Lower leg skin (tissue), 4 donors: ENCODE results near the gene GRIP2. TPM values are rescaled to one million over a fixed set of nuclear protein-coding genes. Genes with fewer than 3 reads are reported as not detected.

ENCODE experiments used
- DNase-seq, 2 donors: peaks; one replicate each; pipeline ENCODE4 v3.0.0-alpha.2; 2019; ENCODE audit warnings: low spot score in 2 of 2
- H3K4me3 ChIP-seq: fragments of 200-600 bp; sonication (generic); 2 replicates; pipeline ENCODE4 v1.5.1; 2017; ENCODE audit warnings: mild to moderate bottlenecking, low read depth; ENCODE audit not compliant: poor library complexity, severe bottlenecking
- POLR2A ChIP-seq, 2 donors: fragments of 450-650 bp; IDR thresholded peaks; one replicate each; pipeline ENCODE4 v1.6.1; 2016 to 2017; ENCODE audit warnings: antibody characterized with exemption in 2 of 2, mild to moderate bottlenecking in 1 of 2, moderate library complexity in 1 of 2
- WGBS, 2 donors: methylation state at CpG; one replicate each; pipeline ENCODE4 v1.1.5; 2018; 5-methylcytosine and 5-hydroxymethylcytosine counted together
- intact Hi-C: fragments of 100-400 bp; cut with DNase I; formaldehyde crosslinking; loops from one replicate; pipeline ENCODE4 v1.15.0; 2023; ENCODE audit warnings: low total_unique reads
- total RNA-seq, 4 donors: library from RNA; depleted of rRNA; stranded (reverse); fragments of >200 nt; gene quantifications; one replicate each; pipeline ENCODE4 v1.1.0, GENCODE V29; 2016
- TF ChIP-seq, protein P1 (sequence below), 3 donors: fragments of 450-650 bp; IDR thresholded peaks; one replicate each; pipeline ENCODE4 v1.5.1; 2016; ENCODE audit warnings: antibody characterized with exemption in 3 of 3, mild to moderate bottlenecking in 3 of 3, moderate library complexity in 2 of 3

The GRIP2 gene
- total RNA-seq, 4 donors from 2014 or later, result 0.89 to 5.2 (median 2.3) TPM

DNA sequence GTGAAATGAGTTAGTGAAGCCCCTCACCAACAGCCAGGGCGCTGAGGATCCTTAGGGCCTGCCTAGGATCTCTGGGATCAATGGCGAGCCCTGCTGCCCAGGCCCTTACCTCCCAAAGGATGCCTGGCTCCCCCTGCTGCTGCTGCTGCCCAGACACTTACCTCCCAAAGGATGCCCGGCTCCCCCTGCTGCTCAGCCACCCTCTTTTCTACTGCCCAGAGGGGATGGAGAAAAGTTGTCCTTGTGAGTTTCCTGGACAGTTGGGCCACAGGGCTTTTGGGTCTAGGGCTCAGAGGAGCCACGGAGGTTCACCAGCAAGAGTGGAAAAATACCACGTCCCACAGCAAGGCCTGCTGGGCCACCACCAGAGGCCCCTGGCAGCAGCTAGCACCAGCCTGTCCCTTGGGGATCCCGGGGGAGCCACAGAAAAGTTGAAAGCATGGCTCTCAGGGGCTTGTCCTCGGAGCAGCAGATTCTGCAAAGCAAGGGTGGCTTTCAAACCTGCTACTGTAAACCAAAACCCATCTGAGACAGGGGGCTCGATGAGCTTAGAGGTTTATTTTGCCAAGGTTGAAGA is 78.3 kb downstream of the GRIP2 start:
- intact Hi-C loops, result loop anchor here (5.0 kb wide), 1 partner anchor 265 kb away; no protein-coding TSS in a partner anchor
- TF ChIP-seq, protein P1, sequence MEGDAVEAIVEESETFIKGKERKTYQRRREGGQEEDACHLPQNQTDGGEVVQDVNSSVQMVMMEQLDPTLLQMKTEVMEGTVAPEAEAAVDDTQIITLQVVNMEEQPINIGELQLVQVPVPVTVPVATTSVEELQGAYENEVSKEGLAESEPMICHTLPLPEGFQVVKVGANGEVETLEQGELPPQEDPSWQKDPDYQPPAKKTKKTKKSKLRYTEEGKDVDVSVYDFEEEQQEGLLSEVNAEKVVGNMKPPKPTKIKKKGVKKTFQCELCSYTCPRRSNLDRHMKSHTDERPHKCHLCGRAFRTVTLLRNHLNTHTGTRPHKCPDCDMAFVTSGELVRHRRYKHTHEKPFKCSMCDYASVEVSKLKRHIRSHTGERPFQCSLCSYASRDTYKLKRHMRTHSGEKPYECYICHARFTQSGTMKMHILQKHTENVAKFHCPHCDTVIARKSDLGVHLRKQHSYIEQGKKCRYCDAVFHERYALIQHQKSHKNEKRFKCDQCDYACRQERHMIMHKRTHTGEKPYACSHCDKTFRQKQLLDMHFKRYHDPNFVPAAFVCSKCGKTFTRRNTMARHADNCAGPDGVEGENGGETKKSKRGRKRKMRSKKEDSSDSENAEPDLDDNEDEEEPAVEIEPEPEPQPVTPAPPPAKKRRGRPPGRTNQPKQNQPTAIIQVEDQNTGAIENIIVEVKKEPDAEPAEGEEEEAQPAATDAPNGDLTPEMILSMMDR (IDR thresholded peaks at IDR 0.05), result no peak
- TF ChIP-seq POLR2A (IDR thresholded peaks at IDR 0.05), result no peak

DNA sequence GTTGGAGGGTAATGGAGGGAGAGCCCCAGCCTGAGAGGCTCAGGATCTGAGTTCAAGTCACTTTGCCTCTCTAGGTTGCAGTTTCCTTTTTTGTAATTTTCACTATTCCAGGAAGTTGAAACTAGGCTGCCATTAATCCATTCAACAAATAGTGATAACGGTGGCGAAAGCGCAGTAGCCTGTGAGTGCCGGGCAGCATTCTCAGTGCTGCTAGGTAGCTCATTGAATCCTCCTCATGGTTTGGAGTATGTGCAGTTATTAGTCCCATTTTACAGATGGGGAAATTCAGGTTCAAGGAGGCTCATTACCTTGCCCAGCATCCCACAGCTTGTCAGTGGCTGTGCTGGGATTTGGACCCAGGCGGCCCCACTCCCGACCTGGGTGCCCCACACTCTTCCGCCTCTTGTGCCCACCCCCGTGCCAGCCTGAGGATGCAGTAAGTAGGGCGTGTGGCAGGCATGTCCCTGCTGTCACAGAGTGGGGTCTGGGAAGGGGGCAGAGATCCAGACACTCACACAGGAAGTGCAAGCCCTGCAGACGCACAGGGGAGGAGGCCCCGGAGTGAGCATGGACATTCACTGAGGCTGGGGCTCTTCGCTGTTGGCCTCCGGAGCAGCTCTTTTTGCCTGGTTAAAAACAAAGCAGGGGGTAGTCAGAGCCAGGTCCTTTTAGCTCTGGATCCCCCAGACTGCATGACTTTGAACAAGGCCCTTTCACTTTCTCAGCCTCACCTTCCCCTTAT is 79.0 kb downstream of the GRIP2 start:
- 87 to 90% methylated on average over 13 of the region's 13 CpGs for WGBS, 2 donors
- no peak for DNase-seq
- TF ChIP-seq POLR2A (IDR thresholded peaks at IDR 0.05), result no peak
- TF ChIP-seq, protein P1 (IDR thresholded peaks at IDR 0.05), result no peak
- intact Hi-C loops, result loop anchor here (5.0 kb wide), 1 partner anchor 264 kb away; no protein-coding TSS in a partner anchor
- no peak overlapping the region for H3K4me3 ChIP-seq

More for the DNA sequence above, 78.3 kb downstream of the GRIP2 start:
- DNase-seq, result no peak
- WGBS, 2 donors, result 81 to 85% methylated on average over 8 of the region's 8 CpGs
- no peak overlapping the region for H3K4me3 ChIP-seq

DNA sequence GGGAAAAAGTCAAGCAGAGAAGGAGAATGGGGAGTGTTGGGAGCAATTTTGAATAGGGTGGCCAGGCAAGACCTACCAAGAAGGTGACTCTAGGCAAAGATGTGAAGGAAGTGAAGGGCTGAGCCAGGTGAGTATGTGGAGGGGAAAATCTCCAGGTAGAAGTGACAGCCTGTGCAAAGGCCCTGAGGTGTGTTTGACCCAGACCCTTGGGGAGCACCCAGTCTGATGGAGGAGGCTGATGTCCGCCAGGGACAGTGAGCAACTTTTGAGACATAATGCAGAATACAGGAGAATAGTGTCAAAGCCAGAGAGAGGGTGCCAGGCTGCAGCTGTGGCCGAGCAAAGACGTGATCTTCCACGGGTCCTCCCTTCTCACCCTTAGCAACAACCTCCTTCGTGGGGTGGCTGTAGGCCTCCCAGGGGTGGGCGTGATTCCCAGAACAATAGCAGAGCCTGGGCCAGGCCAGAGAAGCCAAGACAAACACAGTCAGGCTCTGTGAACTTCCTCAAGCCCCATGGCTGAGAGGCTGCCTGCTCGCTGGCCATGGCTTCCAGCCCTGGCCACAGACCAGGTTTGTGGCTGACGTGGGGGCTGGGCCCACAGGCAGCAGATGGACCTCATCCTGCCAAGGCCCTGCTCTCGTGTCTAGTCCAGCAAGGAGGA is 79.7 kb downstream of the GRIP2 start:
- intact Hi-C loops, result loop anchor here (5.0 kb wide), 1 partner anchor 263 kb away; no protein-coding TSS in a partner anchor
- no peak for TF ChIP-seq POLR2A (IDR thresholded peaks at IDR 0.05)
- TF ChIP-seq, protein P1 (IDR thresholded peaks at IDR 0.05), result no peak
- WGBS, 2 donors, result 39 to 67% methylated on average over 7 to 8 of the region's 9 CpGs
- H3K4me3 ChIP-seq, result no peak overlapping the region
- DNase-seq, result peak in 1 of 2 donors; percentile 38

DNA sequence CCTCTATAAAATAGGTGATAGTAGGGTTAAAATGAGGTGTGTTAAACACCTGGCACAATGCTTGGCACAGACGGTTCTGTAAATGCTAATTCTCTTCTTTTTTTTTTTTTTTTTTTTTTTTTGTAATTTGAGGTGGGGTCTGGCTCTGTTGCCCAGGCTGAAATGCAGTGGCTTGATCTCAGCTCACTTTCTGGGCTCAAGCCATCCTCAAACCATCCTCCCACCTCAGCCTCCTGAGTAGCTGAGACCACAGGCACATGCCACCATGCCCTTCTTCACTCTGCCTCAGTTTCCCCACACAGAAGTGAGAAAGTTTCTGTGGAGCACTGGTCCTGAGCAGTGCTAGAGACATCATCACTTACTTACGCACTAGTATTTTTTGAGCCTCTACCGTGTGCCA is 80.4 kb downstream of the GRIP2 start:
- no peak overlapping the region for H3K4me3 ChIP-seq
- intact Hi-C loops, result loop anchor here (5.0 kb wide), 2 partner anchors 192 to 262 kb away; no protein-coding TSS in a partner anchor
- TF ChIP-seq POLR2A (IDR thresholded peaks at IDR 0.05), result no peak
- TF ChIP-seq, protein P1 (IDR thresholded peaks at IDR 0.05), result no peak
- no peak for DNase-seq
- 58 to 75% methylated on average over 3 of the region's 3 CpGs for WGBS, 2 donors

DNA sequence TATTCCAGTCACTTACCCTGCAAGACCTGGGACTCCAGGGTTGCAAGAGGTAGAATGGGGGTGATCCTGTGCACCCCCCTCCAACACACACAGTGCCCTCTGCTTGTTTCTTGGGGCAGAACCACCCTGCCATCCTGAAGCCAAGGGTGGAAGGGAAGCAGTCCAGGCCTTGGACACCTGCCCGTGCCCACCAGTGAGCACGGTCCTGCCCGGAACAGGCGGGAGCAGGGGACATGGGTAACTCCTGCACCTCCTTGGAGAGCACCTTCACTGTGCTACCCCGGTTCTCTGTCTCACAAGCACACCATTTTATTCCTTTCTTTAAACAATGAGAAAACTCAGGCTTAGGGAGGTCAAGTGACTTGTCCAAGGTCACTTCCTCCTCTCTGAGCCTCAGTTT is 80.8 kb downstream of the GRIP2 start:
- no peak overlapping the region for H3K4me3 ChIP-seq
- no peak for DNase-seq
- intact Hi-C loops, result loop anchor here (5.0 kb wide), 1 partner anchor 192 kb away; no protein-coding TSS in a partner anchor
- no peak for TF ChIP-seq POLR2A (IDR thresholded peaks at IDR 0.05)
- TF ChIP-seq, protein P1 (IDR thresholded peaks at IDR 0.05), result no peak
- 94 to 95% methylated on average over 5 of the region's 5 CpGs for WGBS, 2 donors
